Neuron (in vitro differentiated cells): ENCODE data around the gene CRTC1.

Experiments used
- H2AFZ ChIP-seq: one replicate; pipeline ENCODE4 v1.6.1; 2013; ENCODE audit warnings: low read depth, mild to moderate bottlenecking, inconsistent platforms, low read length, moderate library complexity
- H3K27me3 ChIP-seq: one replicate; pipeline ENCODE4 v1.6.1; 2013; ENCODE audit warnings: low read length; ENCODE audit not compliant: insufficient read depth
- H3K36me3 ChIP-seq: one replicate; pipeline ENCODE4 v1.6.1; 2013; ENCODE audit warnings: low read length; ENCODE audit not compliant: insufficient read depth
- H3K4me1 ChIP-seq: one replicate; pipeline ENCODE4 v1.6.1; 2013; ENCODE audit warnings: low read length; ENCODE audit not compliant: insufficient read depth
- H3K4me3 ChIP-seq: 2 replicates; pipeline ENCODE4 v1.5.1; 2013; ENCODE audit warnings: mild to moderate bottlenecking, low read length, moderate library complexity
- H3K9me3 ChIP-seq: one replicate; pipeline ENCODE4 v1.6.1; 2013; ENCODE audit warnings: low read length

CRTC1 gene

DNA sequence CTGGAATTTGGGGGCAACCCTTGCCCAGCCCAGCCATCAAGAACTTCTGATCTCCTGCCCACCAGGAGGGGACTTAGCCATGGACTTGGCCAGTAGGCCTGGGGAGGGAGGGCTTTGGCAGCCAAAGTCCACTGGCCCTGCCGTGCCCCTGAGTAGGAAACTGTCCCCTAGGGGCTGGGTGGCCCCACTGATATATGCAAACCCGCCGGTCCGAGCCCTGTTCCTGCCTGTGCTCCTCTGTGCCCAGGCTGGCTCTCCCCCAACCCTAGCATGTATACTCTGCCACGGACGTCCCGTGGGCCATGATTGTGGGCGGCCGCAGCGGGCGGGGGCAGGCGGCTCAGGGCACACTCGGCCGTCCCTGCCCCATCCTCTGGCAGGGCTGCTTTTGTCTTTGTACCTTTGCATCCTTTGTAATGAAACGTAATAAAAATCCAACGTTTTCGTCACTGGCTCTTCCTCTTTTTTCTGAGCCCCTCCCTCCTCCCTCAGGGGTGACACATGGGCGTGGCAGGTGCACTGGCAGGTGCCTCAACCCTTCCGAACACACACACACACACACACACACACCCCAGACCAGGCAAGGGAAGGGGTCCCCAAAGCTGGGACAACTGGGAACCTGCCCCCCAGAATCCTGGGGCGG is 98.5 kb downstream of the CRTC1 start:
- H3K4me1 ChIP-seq = peaks cover 3% of the 10 kb centered on the region
- no peaks in the 10 kb centered on the region for H3K36me3 ChIP-seq
- no peak overlapping the region for H2AFZ ChIP-seq
- H3K9me3 ChIP-seq = peaks cover 8% of the 10 kb centered on the region
- peaks cover 24% of the 10 kb centered on the region for H3K27me3 ChIP-seq
- H3K4me3 ChIP-seq = no peak overlapping the region

DNA sequence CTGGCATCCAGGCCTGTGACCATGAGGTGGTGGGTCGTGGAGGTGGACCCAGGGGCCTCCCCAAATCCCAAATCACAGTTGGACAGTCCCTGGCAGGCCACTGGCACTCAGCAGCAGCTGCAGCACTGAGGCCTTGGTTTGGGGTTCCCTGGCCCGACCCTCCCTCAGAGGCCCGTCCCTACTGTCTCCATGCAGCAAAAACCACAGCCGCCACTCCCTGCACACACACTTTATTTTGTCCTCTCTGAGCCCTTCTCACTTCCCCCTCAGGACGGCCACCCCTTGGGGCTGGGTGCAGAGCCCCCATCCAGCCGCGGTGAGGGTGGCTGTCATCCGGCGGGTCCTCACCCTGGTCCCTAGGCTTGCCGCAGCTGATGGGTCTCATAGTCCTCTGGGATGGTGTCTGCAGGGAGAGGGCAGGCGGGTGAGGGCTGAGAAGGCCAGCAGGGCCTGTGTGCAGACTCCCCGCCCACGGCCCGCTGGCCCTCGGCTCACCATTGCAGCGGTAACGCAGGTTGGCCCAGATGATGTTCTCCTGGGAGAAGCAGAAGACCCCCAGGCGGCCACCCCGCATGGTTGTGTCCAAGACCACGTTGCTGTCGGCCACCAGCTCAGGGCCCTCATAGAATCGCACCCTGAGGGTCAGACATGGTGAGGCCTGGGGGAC is 99.2 kb downstream of the CRTC1 start:
- Histone ChIP-seq H3K36me3 (no peaks in the 10 kb centered on the region), H2AFZ (no peak overlapping the region), H3K4me3 (no peak overlapping the region), H3K9me3 (peaks cover 12% of the 10 kb centered on the region), H3K4me1 (peaks cover 3% of the 10 kb centered on the region), H3K27me3 (peaks cover 30% of the 10 kb centered on the region)

DNA sequence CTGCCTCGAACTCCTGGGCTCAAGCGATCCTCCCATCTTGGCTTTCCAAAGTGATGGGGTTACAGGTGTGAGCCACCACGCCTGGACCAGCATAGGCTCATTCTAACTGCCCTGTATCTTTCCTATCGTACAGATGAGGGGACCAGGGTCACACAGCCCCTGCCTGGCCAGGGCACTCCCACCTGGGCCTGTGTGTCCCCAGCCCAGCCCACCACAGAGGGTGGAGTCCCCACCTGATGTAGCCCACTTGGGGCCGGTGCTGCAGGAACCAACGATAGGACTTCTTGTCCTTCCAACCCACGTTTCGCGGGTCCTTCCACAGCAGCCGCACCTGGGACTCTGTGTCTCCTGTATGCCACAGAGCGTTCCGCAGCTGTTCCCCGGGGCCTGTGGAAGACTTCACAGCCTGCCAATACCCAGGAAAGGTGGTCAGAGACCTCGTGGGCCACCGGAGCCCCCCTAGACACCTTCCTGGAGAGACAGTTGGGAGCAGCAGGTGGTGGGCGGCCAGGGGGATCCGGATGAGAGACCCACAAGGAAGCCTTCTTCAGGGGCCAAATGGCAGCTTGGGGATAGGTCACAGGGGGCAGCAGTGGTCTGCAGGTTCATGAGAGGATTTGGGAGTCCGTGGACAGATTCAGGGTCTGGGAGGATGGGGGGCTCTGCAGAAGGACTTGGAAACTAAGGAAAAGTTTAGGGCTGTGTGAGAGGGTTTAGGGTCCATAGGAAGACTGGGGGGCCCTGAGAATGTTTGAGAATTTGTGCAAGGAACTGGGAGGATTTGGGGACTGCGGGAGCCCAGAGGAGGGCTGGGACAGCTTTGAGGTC is 100.7 kb downstream of the CRTC1 start:
- peaks cover 43% of the 10 kb centered on the region for H3K27me3 ChIP-seq
- H3K36me3 ChIP-seq = no peaks in the 10 kb centered on the region
- H2AFZ ChIP-seq = no peak overlapping the region
- no peak overlapping the region for H3K4me3 ChIP-seq
- H3K4me1 ChIP-seq = peaks cover 3% of the 10 kb centered on the region
- H3K9me3 ChIP-seq = peaks cover 12% of the 10 kb centered on the region

DNA sequence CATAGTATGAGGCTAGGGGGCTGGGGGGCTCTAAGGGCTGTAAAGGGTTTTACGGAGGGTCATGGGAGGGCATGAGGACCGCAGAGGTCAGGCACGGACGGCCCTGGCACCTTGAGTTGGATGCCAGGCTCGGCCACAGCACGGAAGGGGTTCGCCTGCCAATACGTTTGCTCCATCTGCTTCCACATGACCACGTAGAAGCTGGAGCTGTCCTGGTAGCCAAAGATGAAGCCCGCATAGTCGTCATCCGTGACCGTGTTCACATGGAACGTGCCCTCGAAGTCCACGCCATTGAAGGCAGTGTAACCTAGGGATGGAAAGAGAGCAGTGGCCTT is 101.3 kb downstream of the CRTC1 start:
- Histone ChIP-seq H3K27me3 (peaks cover 49% of the 10 kb centered on the region), H3K36me3 (no peaks in the 10 kb centered on the region), H2AFZ (no peak overlapping the region), H3K4me3 (no peak overlapping the region), H3K9me3 (peaks cover 12% of the 10 kb centered on the region), H3K4me1 (peaks cover 3% of the 10 kb centered on the region)

DNA sequence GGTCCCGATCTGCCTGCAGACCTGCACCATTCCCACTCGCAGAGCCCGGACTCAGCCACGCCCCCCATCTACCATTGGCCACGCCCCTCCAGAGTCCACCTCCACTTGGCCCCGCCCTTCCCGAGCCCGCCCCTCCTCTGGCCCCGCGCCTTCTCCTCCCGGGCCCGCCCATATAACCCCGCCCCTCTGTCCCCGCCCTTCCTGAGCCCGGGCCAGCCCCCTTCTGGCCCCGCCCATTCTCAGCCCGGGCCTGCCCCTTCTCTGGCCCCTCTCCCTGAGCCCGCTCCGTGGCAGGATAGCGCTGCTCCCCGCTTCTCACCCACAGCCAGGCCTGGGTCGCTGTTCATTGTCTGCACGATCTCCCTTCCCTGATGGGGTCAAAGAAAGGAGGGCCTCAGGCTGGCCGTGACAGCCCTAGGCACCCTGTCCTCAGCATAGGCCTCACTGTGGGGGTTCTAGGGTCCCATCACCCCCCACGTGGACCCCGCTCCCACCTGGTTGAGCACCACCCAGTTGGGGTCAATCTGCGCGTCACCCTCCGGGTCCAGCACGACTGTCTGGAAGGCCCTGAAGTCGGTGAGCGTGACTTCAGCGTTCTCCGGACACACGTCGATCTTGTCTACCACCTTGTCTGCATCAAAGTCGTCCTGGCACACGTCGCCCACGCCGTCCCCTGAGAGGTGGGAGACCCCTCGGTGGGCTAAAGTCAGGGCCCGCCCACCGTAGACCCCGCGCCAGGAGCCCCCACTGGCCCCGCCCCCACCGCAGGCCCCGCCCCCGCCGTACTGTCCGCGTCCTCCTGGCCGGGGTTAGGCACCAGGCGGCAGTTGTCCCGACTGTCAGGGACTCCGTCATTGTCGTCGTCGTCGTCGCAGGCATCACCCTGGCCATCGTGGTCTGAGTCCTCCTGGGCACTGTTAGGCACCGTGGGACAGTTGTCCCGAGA is 102.0 kb downstream of the CRTC1 start:
- Histone ChIP-seq H3K27me3 (peaks cover 53% of the 10 kb centered on the region), H3K4me3 (no peak overlapping the region), H3K36me3 (no peaks in the 10 kb centered on the region), H2AFZ (no peak overlapping the region), H3K4me1 (peaks cover 3% of the 10 kb centered on the region), H3K9me3 (peaks cover 12% of the 10 kb centered on the region)

DNA sequence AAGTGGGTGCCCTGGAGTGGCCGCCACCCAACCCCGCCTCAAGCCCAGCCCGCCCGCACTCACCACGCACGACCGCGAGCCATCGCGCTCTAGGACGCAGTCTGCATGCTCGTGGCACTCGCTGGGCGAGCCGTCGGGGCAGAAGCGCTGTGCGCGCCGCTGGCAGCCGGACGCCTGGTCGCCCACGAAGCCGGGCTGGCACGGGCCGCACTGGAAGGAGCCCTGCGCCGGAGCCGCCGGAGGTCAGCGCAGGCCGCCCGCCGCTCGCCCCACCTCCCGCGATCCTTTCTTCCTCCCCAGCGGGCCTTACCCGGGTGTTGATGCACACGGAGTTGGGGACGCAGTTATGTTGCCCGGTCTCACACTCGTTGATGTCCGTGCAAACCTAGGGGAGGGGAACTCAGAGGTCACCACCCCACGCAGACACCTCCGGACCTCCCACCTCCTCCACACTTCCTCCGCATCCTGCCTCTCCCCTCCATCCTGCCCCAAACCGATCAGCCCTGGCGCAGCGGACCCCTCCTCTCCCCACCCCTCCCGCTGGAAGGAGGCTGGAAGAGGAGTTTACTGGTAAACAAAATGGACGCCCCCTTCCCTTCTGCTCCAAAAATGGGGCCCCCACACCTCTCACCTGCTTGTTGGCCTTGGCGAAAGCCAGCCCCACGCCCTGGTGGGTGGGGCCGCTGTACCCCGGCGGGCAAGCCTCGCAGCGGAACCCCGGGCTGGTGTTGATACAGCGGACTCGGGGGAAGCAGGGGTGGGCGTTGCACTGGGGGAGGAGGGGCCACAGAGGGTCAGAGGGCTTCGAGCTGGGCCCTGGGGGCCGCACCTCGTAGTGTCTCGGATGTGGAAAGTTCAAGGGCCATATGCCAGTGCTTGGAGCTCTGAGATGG is 105.3 kb downstream of the CRTC1 start:
- no peak overlapping the region for H2AFZ ChIP-seq
- no peaks in the 10 kb centered on the region for H3K36me3 ChIP-seq
- peaks cover 84% of the 10 kb centered on the region for H3K27me3 ChIP-seq
- peaks cover 12% of the 10 kb centered on the region for H3K9me3 ChIP-seq
- no peak overlapping the region for H3K4me3 ChIP-seq
- peaks cover 3% of the 10 kb centered on the region for H3K4me1 ChIP-seq

DNA sequence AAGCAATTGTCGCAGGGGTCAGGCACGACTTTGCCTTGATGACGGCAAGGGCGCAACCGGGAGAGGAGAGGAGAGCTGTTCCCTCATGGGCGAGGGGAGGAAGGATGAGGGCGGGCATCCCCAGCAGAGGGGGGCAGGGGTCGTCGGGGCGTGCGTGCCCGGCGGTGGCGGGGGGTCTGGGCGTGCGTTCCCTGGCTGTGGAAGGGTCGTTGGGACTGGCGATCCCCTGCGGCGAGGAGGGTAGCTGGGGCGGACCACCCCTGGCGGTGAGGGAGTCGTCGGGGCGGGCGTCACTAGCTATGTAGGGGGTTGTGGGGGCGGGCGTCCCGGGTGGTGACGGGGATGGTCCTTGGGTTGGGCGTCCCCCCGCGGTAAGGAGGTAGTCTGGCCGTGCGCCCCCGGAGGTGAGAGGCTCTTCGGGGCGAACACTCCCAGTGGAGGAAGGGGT is 106.0 kb downstream of the CRTC1 start:
- Histone ChIP-seq H2AFZ (no peak overlapping the region), H3K36me3 (no peaks in the 10 kb centered on the region), H3K9me3 (peaks cover 12% of the 10 kb centered on the region), H3K4me3 (no peak overlapping the region), H3K4me1 (peaks cover 3% of the 10 kb centered on the region), H3K27me3 (peaks cover 81% of the 10 kb centered on the region)

DNA sequence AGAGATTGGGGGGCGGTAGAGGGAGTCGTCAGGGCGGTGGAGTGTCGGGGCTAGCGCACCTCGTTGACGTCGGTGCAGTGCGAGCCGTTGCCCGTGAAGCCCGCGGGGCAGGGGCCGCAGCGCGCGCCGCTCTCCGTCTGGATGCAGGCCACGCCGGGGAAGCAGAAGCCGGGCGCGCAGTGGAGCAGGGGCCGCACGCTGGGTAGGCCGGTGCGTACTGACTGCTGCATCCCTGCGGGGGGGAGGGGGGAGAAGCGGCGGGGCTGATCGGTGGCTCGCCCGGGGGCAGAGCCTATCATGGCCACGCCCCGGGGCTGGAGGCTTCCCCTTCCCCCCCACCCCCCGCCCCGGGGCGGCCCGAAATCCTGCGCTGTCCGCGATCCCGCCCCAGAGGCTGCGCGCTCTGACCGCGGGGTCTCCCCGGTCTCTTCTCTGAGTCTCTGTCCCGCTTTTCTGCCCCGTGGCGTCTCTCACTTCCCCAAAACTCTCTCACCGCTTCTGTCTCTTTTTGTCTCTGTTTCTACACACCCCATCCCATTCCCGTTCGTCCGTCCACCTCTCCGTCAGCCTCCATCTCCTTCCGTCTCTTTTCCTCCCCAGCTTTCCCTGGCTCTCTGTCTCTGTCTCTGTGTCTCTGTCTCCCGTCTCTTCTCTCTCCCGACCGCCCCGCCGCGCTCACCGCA is 106.5 kb downstream of the CRTC1 start:
- Histone ChIP-seq H3K4me3 (no peak overlapping the region), H3K9me3 (peaks cover 7% of the 10 kb centered on the region)

DNA sequence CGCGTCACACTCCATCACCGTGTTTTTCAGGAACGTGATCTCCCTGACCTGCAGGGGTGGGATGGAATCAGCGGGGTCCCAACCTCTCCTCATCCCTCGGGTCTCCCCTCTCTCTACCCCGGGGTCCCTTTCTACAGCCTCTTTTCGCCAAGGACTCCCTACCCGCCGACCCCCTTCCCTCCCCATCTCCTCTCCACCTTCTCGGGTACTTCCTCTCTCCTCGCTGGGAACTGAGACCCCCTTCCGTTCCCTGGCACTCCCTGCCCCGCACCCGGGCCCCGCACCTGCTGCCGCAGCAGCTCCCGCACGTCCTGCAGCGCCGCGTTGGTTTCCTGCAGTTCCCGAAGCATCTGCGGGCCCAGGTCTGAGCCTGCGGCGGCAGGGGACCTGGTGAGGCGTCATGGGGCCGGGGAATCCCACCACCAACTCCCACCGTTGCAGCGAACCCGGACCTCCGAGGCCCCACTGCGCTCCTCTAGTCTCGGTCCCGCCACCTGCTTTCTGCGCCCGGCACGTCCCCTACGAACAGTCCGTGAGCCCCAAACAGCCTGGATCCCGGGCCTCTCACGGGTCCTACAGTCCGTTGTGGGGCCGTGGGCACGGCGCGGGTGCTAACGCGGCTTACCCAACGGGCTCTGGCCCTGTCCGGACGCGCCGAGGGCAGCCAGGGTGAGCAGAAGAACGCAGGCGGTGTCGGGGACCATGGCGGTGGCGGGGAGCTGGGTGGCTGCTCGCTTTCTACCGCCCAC is 107.3 kb downstream of the CRTC1 start, which contains the start of gene COMP:
Gene COMP, minus strand, starts transcription at position 740 of the 749 bp plus-strand sequence. Its CDS starts 36 bp downstream, at position 704.
- peaks cover 3% of the 10 kb centered on the region for H3K4me1 ChIP-seq
- no peaks in the 10 kb centered on the region for H3K36me3 ChIP-seq
- H3K9me3 ChIP-seq = peaks cover 7% of the 10 kb centered on the region
- peaks cover 72% of the 10 kb centered on the region for H3K27me3 ChIP-seq
- no peak within 1 kb of the TSS for H3K4me3 ChIP-seq
- H2AFZ ChIP-seq = no peak within 1 kb of the TSS

More for the DNA sequence above, 106.5 kb downstream of the CRTC1 start:
- no peak overlapping the region for H2AFZ ChIP-seq
- H3K27me3 ChIP-seq = peaks cover 77% of the 10 kb centered on the region
- H3K4me1 ChIP-seq = peaks cover 3% of the 10 kb centered on the region
- H3K36me3 ChIP-seq = no peaks in the 10 kb centered on the region

DNA sequence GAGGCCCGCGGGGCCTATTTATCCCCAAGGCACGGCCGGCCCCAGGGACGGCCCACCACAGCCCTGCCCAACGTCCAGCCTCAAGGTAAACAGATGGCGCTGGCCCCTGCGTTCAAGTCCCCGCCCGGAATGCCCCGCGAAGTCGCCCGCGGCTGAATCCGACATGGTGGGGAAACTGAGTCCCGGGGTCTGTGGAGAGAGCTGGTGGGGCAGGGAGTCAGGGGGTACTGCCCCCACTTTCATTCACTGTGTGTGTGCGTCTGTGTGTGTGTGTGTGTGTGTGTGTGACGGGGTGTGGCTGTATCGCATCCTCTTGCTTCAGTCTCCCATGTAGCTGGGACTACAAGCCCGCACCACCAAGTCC is 107.8 kb downstream of the CRTC1 start:
- Histone ChIP-seq H2AFZ (no peak overlapping the region), H3K36me3 (no peaks in the 10 kb centered on the region), H3K4me1 (peaks cover 9% of the 10 kb centered on the region), H3K4me3 (no peak overlapping the region), H3K9me3 (peaks cover 5% of the 10 kb centered on the region), H3K27me3 (peaks cover 67% of the 10 kb centered on the region)

DNA sequence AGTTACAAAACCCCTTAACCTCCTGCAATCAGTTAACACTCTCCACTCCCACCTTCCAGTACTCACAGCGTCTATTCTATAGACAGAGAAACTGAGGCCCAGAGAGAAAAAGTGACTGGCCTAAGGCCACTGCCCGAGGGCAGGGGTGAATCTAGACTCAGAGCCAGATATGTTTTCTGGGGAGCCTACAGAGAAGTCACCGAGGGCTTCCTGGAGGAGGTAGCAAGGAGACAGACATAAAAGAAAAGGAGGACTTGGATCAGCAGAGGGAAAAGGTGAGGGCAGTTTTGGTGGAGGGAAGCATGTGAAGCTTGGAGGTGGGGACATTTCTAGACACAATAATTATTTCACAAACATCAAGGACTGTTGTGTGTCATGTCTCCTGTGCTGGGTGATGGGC is 109.2 kb downstream of the CRTC1 start:
- H3K36me3 ChIP-seq = no peaks in the 10 kb centered on the region
- H3K4me1 ChIP-seq = peaks cover 9% of the 10 kb centered on the region
- H2AFZ ChIP-seq = no peak overlapping the region
- H3K4me3 ChIP-seq = no peak overlapping the region
- H3K27me3 ChIP-seq = peaks cover 55% of the 10 kb centered on the region
- no peaks in the 10 kb centered on the region for H3K9me3 ChIP-seq
